ENCODE data around the gene NKAPL.

DNA sequence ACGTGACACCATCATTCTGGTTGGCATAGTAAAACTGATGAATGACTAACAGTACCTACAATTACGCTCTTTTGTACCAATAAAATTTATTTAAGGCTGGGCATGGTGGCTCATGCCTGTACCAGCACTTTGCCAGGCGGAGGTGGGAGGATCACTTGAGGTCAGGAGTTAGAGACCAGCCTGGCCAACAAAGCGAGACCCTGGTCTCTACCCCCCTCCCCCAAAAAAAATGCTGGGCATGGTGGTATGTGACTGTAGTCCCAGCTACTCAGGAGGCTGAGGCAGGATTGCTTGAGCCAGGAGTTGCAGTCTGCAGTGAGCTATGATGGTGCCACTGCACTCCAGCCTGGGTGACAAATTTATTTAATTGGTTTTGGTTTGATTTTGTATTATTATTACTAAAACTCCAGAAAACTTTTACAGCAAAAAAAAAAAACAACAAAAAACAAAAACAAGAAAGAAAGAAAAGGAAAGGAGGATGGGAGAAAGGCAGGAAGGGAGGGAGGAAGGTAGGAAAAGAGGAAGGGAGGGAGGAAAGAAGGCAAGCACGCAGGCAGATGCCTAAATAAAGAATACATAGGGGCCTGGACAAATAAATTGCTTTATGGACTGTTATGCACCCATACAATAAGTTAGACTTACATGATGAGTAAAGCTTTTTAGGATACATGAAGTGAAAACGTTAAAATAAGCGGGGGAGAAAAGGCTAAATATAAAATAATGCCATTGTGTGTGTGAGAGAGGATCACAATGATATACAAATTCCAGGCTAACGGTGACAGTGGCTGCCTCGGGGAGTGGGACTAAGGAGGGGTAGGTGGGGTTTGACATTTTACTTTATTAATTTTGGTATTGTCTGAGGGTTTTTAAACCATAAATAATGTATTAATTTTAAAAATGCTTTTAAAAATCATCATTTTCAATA, 34.7 kb upstream of the NKAPL start:
- TF ChIP-seq, protein P1, sequence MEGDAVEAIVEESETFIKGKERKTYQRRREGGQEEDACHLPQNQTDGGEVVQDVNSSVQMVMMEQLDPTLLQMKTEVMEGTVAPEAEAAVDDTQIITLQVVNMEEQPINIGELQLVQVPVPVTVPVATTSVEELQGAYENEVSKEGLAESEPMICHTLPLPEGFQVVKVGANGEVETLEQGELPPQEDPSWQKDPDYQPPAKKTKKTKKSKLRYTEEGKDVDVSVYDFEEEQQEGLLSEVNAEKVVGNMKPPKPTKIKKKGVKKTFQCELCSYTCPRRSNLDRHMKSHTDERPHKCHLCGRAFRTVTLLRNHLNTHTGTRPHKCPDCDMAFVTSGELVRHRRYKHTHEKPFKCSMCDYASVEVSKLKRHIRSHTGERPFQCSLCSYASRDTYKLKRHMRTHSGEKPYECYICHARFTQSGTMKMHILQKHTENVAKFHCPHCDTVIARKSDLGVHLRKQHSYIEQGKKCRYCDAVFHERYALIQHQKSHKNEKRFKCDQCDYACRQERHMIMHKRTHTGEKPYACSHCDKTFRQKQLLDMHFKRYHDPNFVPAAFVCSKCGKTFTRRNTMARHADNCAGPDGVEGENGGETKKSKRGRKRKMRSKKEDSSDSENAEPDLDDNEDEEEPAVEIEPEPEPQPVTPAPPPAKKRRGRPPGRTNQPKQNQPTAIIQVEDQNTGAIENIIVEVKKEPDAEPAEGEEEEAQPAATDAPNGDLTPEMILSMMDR (IDR thresholded peaks at IDR 0.05): no peak
- no peak for TF ChIP-seq POLR2AphosphoS5 (IDR thresholded peaks at IDR 0.05)
